ENCODE data around the gene PTPN21. TPM values are rescaled to one million over a fixed set of nuclear protein-coding genes. Genes with fewer than 3 reads are reported as not detected.

PTPN21 gene
- total and polyA plus RNA-seq, 10 donors, result 0.85 to 10.9 (median 5.7) TPM

DNA sequence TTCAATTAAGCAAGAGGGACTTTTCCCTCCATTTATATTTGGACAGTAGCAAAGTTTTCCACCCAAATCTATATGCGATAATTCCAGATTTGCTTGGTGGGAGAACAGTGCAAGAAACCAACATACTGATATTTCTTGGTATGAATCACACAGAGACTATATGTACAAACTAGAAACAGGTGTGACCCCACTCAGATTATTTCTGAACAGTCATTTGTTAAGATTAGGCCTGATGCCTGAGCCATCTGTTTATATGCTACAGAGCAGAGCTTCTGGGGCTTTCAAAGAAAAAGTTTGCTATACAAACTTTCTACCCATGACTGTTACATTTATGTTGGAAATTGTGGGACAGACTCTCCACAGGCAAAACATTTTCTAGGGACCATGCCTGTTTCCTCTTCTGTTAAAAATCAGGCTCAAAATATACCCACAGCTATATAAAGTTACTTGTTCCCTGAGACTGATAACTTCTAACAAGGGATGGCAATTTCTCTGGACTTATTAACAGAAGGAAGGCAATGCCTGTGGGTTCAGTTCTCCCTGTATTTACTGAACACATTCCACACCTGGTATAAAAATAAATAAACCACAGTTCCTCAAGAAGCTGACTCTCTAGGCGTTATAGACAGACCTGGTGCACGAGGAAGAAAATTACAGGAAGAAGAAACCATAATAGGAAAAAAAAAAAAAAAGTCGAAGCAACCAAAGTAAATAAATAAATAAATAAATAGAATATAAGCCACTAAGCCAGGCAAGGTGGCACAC, 8.0 kb downstream of the PTPN21 start:
- Histone ChIP-seq H3K9me3 (no peaks in the 10 kb centered on the region), H3K27me3 (replicated peaks in 1 of 7) (peaks cover 0 to 16% (median 5%) of the 10 kb centered on the region in 7 donors), H3K4me1 (peaks cover 0 to 19% (median 13%) of the 10 kb centered on the region in 6 donors), H3K4me3 (no peak overlapping the region), H3K27ac (no peak overlapping the region), H3K36me3 (peaks cover 0 to 10% (median 0%) of the 10 kb centered on the region in 6 donors)
- intact Hi-C loops (cut with DNase I; ENCODE audit: low total_unique reads), result no loop called here
- TF ChIP-seq, protein P1, sequence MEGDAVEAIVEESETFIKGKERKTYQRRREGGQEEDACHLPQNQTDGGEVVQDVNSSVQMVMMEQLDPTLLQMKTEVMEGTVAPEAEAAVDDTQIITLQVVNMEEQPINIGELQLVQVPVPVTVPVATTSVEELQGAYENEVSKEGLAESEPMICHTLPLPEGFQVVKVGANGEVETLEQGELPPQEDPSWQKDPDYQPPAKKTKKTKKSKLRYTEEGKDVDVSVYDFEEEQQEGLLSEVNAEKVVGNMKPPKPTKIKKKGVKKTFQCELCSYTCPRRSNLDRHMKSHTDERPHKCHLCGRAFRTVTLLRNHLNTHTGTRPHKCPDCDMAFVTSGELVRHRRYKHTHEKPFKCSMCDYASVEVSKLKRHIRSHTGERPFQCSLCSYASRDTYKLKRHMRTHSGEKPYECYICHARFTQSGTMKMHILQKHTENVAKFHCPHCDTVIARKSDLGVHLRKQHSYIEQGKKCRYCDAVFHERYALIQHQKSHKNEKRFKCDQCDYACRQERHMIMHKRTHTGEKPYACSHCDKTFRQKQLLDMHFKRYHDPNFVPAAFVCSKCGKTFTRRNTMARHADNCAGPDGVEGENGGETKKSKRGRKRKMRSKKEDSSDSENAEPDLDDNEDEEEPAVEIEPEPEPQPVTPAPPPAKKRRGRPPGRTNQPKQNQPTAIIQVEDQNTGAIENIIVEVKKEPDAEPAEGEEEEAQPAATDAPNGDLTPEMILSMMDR (IDR thresholded peaks at IDR 0.05 in 8 of 11, conservative IDR thresholded peaks at IDR 0.05 in 3 of 11), result no peak
- no peak for TF ChIP-seq POLR2AphosphoS5 (IDR thresholded peaks at IDR 0.05)
- WGBS, 5 donors, result 68 to 89% (median 72%) methylated on average over 4 of the region's 4 CpGs
- no peak for DNase-seq

DNA sequence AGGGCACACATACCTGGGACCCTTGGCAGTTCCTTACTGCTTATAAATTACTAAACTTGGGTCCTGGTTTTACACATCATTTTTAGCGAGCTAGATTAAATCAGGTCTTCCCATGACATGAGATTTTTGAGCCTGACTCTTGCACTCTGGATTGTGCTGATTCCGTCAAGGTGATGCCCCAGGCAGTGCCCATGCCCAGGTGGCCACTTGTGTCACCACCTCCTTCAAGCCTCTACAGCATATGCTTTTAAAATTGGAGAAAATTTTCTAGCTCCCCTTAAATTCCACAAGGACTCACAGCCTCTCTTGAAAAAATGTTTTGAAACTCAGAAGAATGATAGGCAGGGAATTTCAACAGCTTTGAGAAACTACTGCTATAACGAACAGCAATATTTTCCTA, 9.6 kb downstream of the PTPN21 start:
- H3K4me3 ChIP-seq, result no peak overlapping the region
- peaks cover 0 to 3% (median 2%) of the 10 kb centered on the region in 6 donors for H3K4me1 ChIP-seq
- peaks cover 0 to 10% (median 0%) of the 10 kb centered on the region in 6 donors for H3K36me3 ChIP-seq
- peaks cover 0 to under 1% (median 0%) of the 10 kb centered on the region in 7 donors for H3K27me3 ChIP-seq (replicated peaks in 1 of 7)
- TF ChIP-seq POLR2A (IDR thresholded peaks at IDR 0.05) (no peak), POLR2AphosphoS5 (IDR thresholded peaks at IDR 0.05) (no peak)
- TF ChIP-seq, protein P1 (IDR thresholded peaks at IDR 0.05 in 8 of 11, conservative IDR thresholded peaks at IDR 0.05 in 3 of 11), result no peak
- intact Hi-C loops (cut with DNase I; ENCODE audit: low total_unique reads), result no loop called here
- no peaks in the 10 kb centered on the region for H3K9me3 ChIP-seq
- H3K27ac ChIP-seq, result no peak overlapping the region
- 90 to 96% (median 91%) methylated on average over 3 of the region's 3 CpGs for WGBS, 5 donors
- DNase-seq, result no peak

DNA sequence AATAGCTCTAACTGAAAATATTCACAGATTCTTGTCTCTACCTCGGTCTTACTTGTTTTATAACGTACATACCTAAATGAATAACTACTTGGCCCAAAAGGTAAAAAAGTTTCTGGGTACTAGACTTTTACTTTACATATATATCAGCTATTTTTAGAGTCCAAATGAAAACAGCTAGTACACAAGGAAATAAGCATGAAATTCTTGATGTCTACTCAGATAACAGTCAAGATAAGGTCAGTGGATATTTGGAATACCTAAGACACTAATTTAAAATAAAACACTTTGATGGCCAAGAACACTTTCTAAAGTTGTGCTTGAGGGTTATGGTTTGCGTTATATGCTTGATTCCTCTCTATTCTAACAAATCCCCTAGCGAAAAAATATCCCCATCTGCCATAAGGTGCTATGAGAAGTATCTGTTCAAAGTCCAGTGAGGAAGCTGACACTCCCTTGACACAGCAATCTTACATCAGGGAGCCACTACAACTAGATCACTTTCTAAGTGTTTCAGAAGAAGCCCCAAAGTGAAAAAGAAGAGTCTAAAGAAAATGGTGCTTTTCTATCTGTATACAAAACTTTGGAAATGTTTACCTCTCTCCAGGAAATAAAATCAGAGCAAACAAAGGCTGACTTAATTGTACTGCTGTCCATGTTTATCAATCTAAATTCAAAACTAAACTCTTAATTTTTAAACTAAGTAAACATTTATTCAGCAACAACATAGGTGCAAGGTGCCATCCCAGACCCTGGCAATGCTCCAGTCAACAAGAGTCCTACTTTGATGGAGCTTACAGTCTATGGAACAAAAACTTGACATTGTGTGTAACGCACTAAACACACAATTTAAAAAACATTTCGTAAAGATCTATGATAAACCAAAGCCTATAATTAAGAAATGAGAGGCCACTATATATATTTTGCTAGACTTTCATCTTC, 11.7 kb downstream of the PTPN21 start:
- no peaks in the 10 kb centered on the region for H3K4me1 ChIP-seq
- H3K27me3 ChIP-seq (replicated peaks in 1 of 7), result no peaks in the 10 kb centered on the region
- no peak overlapping the region for H3K4me3 ChIP-seq
- no peak overlapping the region for H3K27ac ChIP-seq
- H3K36me3 ChIP-seq, result no peaks in the 10 kb centered on the region
- intact Hi-C loops (cut with DNase I; ENCODE audit: low total_unique reads), result no loop called here
- no peak for DNase-seq
- WGBS, 5 donors, result 88 to 96% (median 92%) methylated on average over 6 of the region's 6 CpGs
- no peaks in the 10 kb centered on the region for H3K9me3 ChIP-seq
- TF ChIP-seq, protein P1 (IDR thresholded peaks at IDR 0.05 in 8 of 11, conservative IDR thresholded peaks at IDR 0.05 in 3 of 11), result no peak
- TF ChIP-seq POLR2AphosphoS5 (IDR thresholded peaks at IDR 0.05) (no peak), POLR2A (IDR thresholded peaks at IDR 0.05) (no peak)

DNA sequence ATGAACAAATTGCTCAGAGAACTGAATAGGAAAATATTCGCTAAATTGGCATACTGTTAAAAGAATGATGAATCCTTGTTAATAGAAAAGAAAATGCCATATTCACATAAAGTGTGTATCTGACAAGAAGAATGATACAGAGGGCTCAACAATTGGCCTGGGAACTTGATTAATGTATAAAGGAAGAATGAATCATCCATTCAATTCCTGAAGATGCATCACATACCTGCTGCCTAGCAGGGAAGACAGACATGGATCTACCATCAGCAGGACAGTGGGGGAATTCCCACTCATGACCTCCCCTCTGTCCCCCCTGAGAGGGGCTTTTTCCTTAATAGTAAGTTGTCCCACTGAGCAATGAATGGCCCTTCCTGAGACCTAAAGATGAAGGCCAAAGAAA, 13.5 kb downstream of the PTPN21 start:
- no peak for DNase-seq
- TF ChIP-seq, protein P1 (IDR thresholded peaks at IDR 0.05 in 8 of 11, conservative IDR thresholded peaks at IDR 0.05 in 3 of 11), result no peak
- TF ChIP-seq POLR2AphosphoS5 (IDR thresholded peaks at IDR 0.05) (no peak), POLR2A (IDR thresholded peaks at IDR 0.05) (no peak)
- no peaks in the 10 kb centered on the region for H3K27me3 ChIP-seq (replicated peaks in 1 of 7)
- H3K36me3 ChIP-seq, result no peaks in the 10 kb centered on the region
- H3K27ac ChIP-seq, result no peak overlapping the region
- WGBS, 5 donors, result 54 to 98% (median 98%) methylated on average over 1 of the region's 1 CpG
- H3K9me3 ChIP-seq, result no peaks in the 10 kb centered on the region
- H3K4me3 ChIP-seq, result no peak overlapping the region
- no peaks in the 10 kb centered on the region for H3K4me1 ChIP-seq
- intact Hi-C loops (cut with DNase I; ENCODE audit: low total_unique reads), result no loop called here
